HG03460 (cell line): ENCODE measurements around the gene PDE8B.
"Not testable (repeated sequence)": the region's sequence is repeated elsewhere in the genome, so short reads cannot be mapped to it uniquely, and the experiment has no call there.

Experiments used
- ATAC-seq: cut with Tn5 transposase; IDR thresholded peaks from one replicate; pipeline ENCODE4 v1.9.1; 2021; ENCODE audit not compliant: unreplicated experiment

The PDE8B gene

DNA sequence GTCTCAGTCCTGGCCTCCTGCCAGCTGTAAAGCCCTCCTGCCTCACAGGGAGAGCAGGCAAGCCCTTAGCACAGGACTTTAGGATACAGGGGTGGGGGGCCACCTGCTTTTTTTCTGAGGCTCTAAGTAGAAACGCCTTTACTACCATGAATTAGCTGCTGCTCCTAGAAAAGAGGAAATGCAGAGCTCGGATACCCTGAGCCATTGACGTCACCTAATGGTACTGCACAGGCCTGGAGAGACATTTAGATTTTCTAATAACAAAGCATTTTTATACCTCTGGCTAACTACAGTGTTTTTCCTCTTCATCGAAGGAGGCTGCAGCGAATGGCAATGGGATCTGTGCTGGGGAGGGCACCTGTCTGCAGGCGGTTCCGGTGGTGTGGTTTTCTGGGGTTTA, 144.6 kb downstream of the PDE8B start:
- ATAC-seq, result no peak

DNA sequence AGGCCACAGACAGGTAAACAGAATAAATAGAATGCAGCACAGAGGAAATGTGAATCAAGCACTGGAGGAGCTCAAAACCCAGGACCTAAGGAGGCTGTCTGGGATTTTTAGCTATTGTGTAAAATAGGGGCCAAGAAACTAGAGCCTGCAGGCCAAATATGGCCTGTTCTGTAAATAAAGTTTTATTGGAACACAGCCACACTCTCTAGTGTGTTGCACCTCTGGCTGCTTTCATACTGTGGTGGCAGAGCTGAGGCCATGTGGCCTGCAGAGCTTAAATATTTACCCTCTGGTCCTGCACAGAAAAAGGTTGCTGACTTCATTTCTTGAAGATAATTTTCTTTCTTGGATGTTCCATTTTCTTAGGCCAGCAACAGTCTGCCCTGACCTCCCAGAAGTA, 145.3 kb downstream of the PDE8B start:
- ATAC-seq, result no peak

DNA sequence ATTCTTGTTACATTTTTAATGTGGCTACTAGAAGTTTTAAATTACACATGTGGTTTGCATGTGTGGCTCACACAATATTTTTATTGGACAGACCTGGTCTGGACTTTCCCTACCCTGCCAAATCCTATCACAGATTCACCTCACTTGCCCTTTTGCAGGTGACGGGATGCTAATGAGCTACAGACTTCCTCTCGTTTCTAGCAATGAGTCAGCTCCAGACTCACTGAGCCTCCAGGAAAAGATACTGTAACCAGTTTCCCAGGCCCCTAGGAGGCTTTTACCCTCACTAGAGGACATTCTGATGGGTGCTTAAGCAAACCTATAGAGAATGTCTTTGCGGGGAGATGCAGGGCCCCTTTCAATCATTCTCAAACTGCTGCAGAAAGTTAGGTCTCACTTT, 146.3 kb downstream of the PDE8B start:
- ATAC-seq, result peak; percentile 91

DNA sequence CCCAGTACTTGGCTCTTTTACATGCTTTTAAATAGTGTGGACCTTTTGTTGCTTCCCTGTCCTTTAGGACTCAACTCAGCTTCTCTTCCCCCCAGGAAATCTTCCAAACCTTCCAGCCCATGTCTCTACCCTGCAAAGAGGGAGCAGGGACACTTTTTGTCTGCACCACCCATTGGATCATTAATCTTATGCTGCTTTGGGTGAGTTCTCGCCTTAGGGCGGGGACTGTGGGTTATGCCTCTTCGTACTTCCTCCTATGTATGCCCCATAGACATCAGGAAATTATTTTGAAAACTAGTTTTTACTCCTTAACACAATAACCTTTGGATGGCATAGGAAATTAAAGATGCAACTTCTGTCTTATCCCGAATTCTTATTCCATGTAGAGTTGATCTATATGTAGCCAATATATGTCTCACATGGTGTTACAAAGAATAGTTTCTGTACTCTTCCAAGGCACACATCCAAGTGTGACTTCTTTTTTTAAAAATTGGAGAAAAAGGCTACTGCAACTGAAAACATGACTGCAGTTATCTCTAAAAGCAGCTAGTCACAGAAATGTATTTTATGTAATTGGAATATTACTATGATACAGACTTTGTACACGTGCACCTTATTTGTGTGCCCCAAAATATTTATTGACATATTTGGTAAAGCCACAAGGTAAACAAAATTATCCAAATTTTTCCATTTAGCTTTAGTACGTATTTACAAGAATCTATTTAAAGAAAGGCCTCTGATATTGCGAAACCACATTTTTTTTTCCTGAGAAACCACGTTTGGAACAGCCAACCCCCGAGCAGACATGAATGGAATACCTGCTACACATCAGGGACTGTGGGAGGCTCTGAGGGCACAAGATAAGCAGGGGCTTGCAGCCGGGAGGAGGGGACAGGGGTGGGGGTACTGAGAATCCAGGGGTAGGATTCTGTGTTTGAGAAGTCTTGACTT, 148.1 kb downstream of the PDE8B start:
- no peak for ATAC-seq

DNA sequence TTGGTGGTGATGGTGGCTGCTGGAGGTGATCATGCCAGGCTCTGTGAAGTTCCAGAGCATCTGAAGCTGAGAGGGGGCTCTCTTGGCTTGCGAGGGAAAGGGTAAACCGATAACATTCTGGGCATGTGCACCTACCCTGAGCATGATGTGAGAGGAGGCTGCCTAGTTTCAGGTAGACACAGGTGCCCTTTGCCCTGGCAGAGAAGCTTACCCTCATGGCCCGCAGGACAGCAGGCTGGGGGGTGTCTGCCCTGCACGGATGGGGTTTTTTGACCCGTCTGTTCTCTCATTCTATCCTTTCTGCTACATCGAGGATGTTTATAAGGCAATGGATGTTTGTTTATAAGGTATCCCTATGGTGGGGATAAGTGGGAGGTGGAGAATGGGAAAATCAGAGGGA, 148.8 kb downstream of the PDE8B start:
- no peak for ATAC-seq

GRCh38 chr5:77360381-77360780, 149.9 kb downstream of the PDE8B start:
- ATAC-seq, result no peak

- ATAC-seq, result no peak
These were observed 150.5 kb downstream of the PDE8B start for GRCh38 chr5:77360973-77361372.

DNA sequence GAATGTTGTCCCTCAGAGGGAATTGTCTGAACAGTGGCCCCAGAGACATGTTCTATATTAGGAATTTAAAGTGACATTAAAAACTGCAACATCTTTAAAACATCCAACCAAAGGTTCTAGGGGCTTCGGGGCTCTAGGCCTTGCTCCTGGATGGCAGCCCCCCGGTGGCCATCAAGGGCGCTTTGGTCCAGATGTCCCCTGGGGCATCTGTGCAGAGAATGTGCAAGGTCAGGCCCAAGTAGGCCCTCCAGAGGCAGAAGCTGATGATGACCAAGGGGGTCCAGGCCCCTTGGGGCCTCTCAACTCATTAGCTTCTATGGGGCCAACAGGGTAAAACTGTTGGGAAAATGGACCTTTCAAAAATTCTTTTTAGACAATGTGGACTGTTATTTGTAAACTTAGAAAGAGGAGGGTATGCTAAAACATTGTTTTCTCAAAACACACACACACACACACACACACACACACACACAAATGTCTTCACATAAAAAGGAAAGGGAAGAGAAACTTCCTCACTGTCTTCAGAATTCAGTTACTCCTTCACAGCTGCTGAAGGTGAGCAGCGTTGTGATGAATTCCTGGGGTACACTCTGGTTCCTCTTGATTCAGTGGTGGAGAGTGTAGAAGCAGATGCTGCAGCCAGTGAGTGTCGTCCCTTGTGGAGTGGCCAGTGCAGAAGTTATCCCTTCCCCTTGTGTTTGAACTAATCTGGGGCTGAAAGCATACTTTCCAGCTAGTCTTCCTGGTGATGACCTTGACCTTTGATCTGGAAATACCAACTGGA, 156.4 kb downstream of the PDE8B start:
- ATAC-seq, result no peak

DNA sequence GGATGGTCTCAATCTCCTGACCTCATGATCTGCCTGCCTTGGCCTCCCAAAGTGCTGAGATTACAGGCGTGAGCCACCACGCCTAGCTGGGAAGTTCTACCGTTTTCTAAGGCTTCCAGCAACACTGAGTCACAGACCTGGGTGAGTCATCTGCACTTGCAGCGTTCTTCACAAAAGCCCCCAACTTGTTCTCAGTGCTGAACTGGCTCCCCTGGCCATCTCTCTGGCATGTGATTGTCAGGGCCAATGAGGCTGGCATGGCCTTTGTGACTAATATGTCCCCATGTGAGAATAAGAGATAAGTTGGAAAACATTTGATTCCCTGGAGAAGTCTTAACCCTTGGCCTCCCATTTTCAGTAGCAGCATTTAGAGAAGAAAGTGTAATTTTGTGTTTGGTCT, 157.3 kb downstream of the PDE8B start:
- no peak for ATAC-seq

GRCh38 chr5:77368367-77368766, 157.9 kb downstream of the PDE8B start:
- ATAC-seq, result no peak

DNA sequence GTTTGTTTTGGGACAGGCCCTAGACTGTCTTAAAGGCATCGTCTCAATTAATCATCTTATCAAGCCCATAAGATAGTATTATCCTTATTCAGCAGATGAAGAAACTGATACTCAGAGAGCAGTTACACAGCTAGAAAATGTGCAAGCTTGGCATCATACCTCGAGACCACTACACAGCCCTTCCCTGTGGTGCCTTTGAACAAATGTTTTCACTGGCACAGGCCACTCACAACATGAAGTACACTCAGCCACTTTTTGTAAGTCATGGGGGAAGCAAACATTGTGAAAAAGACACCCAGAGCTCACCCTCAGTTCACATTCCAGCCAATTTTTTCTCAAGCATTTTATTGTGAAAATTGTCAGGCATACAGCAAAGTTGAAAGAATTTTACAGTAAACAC, 159.1 kb downstream of the PDE8B start:
- ATAC-seq, result no peak

DNA sequence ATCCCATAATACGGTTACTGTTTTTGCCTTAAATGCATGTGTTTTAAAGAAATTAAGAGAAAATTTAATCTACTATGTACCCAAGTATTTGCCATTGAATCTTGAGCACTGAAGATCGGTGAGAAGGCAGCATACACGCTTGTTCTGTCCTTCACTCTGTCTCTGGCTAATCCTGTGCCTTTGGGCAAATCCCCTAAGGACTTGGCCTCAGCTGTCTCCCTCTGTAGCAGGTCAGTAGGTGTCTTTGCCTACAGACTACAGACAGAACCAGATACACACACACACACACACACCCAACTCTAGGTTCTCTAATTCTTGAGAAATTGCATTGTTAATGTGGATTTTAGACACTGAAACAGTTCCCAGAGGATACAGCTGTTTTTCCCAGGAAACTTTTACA, 164.2 kb downstream of the PDE8B start:
- ATAC-seq, result no peak

DNA sequence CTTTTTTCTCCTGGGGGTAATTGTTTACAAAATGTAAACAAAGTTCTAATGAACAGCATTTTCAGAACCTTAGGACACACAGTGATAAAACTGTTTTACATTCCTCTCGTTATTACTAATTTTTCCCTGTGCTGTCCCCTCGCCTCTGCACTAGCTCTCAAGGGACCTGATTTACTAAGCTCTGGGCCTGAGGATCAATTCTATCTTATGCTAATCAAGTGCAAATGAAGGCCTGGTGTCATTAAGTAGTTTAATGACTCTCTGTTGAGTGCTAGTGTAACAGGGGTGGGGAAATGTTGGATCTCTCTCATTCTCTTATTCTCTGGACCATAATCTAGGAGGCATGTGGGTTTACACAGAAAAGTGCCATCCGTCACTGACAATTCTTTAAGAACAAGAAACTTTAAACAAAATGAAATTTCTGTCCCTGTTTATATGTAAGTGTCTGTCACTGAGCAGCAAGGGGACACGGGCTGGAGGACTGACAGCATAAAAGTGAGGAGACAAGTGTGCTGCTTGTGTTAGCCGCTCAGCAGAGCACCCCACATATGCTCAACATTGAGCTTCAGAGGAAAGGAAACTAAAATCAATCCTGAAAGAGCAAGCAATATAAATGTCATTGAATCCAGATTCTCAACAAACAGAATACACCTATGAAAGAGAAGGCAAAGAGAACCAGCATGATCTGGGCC, 166.3 kb downstream of the PDE8B start:
- no peak for ATAC-seq

DNA sequence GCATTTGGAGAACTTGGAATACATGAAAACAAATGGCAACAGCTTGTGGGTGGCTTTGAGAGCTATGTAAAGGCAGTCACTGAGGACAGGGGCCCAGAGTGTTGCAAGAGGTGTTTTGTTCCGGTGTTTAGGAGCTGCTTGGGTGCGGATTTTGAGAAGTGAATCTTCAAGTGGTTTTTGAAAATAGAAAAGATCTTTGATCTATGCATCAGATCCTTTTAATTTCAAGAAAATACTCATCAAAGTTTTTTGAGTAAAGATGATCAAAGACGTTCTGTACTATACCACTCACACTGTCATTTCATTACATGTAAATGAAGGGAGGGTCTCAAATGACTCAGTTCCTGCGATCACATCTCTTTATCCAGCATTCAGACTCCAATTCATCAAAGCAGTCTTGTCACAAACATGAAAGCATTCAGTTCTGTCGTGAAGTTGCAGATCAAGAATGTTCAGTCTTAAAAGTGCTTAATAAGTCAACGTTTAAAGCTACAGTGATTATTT, 169.1 kb downstream of the PDE8B start:
- peak; percentile 78 for ATAC-seq

DNA sequence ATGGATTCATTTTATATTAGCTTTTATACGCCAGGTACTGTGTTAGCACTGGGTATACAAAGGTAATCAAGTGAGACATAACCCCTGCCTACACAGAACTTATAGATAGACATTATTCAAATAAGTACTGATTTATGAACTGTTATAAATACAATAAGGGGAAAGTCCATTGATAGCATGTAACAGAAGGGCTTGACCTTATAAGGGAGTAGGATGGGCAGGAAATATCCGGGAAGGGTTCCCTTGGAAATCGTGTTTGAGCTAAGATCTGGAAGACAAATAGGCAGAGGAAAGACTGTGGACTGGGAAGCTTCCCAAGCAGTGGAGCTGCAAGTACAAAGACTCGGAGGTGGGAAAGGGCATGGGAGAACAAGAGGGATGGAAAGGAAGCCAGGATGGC, 170.2 kb downstream of the PDE8B start:
- no peak for ATAC-seq

DNA sequence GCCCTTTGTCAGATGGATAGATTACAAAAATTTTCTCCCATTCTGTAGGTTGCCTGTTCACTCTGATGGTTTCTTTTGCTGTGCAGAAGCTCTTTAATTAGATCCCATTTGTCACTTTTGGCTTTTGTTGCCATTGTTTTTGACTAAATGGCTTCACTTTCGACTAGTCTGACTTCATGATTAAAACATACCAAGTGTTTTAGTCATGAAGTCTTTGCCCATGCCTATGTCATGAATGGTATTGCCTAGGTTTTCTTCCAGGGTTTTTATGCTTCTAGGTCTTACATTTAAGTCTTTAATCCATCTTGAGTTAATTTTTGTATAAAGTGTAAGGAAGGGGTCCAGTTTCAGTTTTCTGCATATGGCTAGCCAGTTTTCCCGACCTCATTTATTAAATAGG, 172.9 kb downstream of the PDE8B start:
- ATAC-seq, result not testable (repeated sequence)

DNA sequence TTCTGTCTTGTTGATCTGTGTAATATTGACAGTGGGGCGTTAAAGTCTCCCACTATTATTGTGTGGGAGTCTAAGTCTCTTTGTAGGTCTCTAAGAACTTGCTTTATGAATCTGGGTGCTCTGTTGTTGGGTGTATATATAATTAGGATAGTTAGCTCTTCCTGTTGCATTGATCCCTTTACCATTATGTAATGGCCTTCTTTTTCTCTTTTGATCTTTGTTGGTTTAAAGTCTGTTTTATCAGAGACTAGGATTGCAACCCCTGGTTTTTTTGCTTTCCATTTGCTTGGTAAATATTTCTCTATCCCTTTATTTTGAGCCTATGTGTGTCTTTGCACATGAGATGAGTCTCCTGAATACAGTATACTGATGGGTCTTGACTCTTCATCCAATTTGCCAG, 175.9 kb downstream of the PDE8B start:
- not testable (repeated sequence) for ATAC-seq

GRCh38 chr5:77389746-77390145, 179.3 kb downstream of the PDE8B start:
- no peak for ATAC-seq

DNA sequence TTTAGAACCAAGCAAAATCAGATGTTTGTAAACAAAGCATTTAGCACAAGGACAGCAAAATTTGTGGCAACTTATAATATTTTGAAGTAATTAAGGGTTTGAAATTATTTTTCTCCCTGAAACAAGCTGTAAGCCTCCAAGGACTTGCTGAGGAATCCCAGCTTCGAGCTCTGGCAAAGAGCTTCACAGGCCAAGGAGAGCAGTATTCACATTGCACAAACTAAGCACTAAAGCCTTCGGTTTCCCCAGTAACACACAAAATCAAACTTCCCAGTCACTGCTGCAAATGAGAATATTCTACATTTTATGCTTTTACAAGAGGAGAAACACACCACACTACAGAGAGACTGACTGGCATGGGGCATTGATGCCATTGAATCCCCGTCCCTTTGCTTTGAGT, 179.7 kb downstream of the PDE8B start:
- ATAC-seq, result no peak

DNA sequence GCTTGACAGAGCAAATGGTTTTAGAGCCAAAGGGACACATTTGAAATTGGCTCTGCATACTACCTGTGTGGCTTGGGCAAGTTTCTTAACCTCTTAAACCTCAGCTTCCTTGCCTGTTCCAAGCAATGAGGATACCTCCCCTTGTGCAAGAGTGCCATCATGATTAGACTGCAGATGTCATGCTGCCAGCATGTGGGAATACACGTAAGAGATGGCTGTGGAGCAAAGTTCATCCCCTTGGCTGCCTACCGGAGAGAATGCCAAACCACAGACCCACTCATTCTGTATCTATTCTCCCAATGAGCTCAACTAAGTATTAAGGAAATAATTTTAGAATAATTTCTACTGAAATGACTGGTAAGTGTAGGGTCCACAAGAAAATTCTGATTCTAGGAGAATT, 180.3 kb downstream of the PDE8B start:
- no peak for ATAC-seq

DNA sequence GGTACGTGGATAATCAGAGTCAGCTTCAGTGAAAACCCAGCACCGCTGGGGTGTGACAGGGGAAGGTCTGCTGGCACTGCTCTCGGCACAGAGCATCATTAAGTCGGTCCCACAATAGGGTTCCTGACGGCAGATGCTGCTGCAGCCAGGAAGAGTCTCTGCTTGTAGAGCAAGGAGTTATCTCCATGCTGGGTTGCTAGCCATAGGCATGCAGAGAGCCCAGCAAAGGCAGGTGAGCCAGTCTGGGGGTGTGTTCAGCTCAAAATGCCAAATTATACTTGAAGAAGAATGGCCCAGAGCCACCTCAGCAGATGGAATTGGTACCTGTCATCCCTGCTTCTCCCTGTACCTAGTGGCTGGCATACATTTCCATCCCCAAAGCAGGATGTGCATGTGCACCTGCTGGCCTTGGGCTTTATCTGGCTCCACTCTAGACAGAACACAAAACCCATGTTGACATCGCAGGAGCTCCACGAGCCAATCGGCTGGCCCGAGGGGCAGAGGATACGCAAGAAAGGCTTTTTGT, 180.8 kb downstream of the PDE8B start:
- ATAC-seq, result no peak
